ENCODE results near the gene TLN1.

The TLN1 gene

GRCh38 chr9:35681341-35682002 lies 50.5 kb downstream of the TLN1 start:
- DNase-seq, result peak; percentile 42

- peak; percentile 71 for DNase-seq
Measured at GRCh38 chr9:35680331-35681105, 51.5 kb downstream of the TLN1 start.

GRCh38 chr9:35679766-35680330 lies 52.1 kb downstream of the TLN1 start:
- DNase-seq, result peak; percentile 26

- DNase-seq, result no peak
Measured at GRCh38 chr9:35679091-35679490, 52.9 kb downstream of the TLN1 start.

DNA sequence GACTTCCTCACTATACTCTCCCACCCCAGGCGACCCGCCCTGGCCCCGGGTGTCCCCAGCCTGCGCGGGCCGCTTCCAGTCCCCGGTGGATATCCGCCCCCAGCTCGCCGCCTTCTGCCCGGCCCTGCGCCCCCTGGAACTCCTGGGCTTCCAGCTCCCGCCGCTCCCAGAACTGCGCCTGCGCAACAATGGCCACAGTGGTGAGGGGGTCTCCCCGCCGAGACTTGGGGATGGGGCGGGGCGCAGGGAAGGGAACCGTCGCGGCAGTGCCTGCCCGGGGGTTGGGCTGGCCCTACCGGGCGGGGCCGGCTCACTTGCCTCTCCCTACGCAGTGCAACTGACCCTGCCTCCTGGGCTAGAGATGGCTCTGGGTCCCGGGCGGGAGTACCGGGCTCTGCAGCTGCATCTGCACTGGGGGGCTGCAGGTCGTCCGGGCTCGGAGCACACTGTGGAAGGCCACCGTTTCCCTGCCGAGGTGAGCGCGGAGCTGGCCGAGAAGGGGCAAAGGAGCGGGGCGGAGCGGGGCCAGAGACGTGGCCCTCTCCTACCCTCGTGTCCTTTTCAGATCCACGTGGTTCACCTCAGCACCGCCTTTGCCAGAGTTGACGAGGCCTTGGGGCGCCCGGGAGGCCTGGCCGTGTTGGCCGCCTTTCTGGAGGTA lies 56.1 kb downstream of the TLN1 start:
- DNase-seq, result peak; percentile 38

DNA sequence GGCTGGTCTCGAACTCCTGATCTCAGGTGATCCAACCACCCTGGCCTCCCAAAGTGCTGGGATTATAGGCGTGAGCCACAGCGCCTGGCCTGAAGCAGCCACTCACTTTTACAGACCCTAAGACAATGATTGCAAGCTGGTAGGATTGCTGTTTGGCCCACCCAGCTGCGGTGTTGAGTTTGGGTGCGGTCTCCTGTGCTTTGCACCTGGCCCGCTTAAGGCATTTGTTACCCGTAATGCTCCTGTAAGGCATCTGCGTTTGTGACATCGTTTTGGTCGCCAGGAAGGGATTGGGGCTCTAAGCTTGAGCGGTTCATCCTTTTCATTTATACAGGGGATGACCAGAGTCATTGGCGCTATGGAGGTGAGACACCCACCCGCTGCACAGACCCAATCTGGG lies 56.8 kb downstream of the TLN1 start:
- DNase-seq, result no peak

- no peak for DNase-seq
Measured at GRCh38 chr9:35674025-35674361, 58.0 kb downstream of the TLN1 start.

- DNase-seq, result peak; percentile 62
Measured at GRCh38 chr9:35673132-35674024, 58.6 kb downstream of the TLN1 start, which contains the start of gene CA9. Gene CA9 (plus strand): TSS chr9:35673928. CDS start chr9:35673960, 32 bp downstream.

GRCh38 chr9:35669331-35670145 lies 62.5 kb downstream of the TLN1 start:
- DNase-seq, result peak; percentile 51

DNA sequence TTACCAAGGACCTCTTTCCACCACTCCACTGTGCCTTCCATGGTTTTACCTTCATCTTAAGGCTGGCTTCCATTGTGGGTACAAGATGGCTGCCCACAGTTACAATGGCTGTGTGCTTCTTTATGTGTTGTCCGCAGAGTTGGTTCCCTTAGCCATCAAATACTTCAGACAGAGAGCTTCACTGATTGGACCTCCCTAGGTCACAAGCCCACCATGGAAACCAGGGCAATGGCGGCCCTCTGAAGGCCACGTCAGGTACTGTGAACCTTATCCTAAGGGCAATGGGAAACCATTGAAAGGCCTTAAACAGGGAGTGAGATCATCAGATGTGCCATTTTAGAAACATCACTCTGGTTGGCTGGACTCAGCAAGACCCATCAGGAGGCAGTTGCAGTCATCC lies 64.1 kb downstream of the TLN1 start:
- no peak for DNase-seq

- no peak for DNase-seq
Measured at GRCh38 chr9:35666549-35666948, 65.4 kb downstream of the TLN1 start.

DNA sequence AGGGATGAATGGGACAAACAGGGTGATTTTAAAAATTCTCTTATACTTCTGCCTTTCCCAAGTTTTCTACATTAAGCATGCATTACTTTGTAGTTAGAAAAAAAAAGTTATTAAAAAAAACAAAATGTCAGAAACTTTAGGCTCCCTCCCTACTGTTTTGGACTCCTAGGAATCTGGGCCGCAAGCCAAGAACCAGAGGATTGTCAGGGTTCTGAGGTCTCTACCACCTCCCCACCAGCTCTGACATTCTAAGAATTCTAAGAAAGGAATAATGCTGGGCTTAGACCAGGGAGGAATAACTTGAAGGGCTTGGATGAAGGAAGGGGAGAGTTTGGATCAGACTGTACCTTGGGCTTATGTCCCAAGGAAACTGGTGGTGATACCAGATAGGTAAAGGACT lies 66.0 kb downstream of the TLN1 start:
- DNase-seq, result peak; percentile 76

GRCh38 chr9:35665471-35665818 lies 66.5 kb downstream of the TLN1 start:
- DNase-seq, result no peak

DNA sequence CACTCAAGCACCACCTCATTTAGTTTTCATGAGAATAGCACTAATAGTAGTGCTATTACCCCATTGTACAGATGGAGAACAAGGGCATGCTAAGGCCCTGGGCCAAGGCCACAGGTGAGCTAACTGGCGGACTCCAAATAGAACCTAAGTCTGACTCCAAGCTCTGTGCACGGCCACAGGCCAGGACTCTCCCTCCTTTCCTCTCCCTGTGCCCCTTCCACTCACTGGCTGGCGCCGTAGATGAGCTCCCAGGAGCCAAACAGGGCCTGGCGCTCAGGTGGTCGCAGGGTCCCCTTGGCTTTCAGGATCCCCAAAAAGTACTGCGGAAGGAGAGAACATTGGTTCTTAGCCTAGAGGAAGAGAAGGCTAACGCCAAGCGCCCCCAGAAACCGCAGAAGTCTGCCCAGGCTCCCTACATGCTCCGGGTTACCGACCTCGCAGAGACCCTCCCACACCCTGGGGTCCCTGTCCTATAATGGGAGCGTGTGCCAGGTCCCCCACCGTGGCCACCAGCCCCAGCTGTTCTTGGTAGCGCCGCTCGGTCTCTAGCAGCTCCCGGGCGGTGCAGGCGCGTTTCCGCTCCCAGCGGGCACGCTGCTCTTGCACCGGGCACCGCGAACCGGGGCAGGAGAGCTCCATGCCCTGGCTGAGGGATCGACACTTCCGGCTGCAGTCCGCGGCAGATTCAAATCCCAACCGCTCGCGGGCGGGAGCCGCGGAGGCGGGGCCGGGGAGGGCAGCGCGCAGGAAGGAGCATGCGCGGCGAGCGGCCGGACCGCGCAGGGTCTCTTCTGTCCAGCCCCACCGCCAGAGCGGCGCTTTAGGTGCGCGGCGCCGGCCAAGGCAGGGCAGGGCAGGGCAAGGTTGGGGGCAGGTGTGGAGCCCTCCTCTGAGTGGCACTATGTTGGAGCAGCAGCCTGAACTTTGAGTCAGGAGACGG lies 67.2 kb downstream of the TLN1 start, which contains the start of gene ARHGEF39:
TSS of gene ARHGEF39 (minus strand) at position 665 of the 940 bp plus-strand sequence. CDS start at position 639, 26 bp downstream.
- peak; percentile 75 for DNase-seq

GRCh38 chr9:35662437-35662836 lies 69.6 kb downstream of the TLN1 start:
- DNase-seq, result no peak

GRCh38 chr9:35661756-35662350 lies 70.1 kb downstream of the TLN1 start:
- no peak for DNase-seq

DNA sequence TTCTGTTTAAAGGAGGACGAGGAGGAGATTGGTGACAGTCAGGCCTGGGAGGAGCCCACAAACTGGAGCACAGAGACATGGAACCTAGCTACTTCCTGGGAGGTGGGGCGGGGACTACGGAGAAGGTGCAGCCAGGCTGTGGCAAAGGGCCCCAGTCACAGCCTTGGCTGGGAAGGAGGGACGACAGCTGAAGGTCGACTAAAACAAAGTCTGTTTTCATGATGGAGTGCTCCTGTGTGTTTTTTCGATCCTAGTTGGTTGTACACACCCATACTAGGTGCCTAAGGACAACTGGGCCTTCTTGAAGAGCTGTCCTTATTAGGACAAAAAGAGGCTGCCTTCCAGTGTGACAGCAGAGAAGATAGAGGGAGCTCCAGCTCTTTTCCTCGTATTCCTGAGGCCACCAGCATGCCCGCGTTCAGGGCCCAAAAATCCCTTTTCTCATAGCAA lies 71.0 kb downstream of the TLN1 start:
- peak; percentile 40 for DNase-seq

DNA sequence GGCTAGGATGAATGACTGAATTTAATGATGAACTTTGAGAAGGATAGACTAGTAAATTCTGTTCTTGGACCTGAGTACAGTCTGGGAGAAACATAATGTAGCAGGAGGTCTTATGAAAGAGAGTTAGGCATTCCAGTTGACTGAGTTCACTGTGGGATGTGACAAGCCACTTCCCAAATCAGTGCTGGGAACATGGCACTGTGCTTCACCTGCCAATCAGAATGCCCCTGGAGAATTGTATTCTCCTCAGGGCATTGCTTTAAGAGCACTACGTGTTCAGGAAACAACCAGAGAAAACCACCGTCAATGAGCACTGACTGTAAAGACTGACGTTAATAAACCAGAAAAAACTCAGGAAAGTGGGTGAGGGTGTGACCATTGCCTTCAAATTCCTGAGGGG lies 72.7 kb downstream of the TLN1 start:
- DNase-seq, result peak; percentile 19

DNA sequence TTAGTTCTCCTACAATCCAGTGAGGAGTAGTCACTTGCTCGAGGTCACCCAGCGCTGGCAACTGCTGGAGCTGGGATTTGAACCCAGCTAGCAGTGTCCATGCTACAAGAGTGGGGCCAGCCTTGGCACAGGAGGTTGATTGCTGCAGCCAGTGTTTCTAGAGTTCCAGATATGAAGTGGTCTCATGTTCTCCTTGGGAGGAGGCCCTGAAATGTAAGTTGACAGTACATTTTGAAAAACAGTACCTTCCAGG lies 73.1 kb downstream of the TLN1 start:
- DNase-seq, result peak; percentile 41

All from fibroblast of upper back skin (primary cell).